HEK293 (cell line): ENCODE measurements around the gene PODXL2.

ENCODE experiments used
- CTCF ChIP-seq: fragments of 450-650 bp; formaldehyde crosslinking; IDR thresholded peaks from 2 replicates; pipeline ENCODE4 v1.5.1; 2016; ENCODE audit warnings: missing biosample characterization, missing genetic modification characterization
- ZNF175 ChIP-seq: fragments of 450-650 bp; formaldehyde crosslinking; IDR thresholded peaks from 2 replicates; pipeline ENCODE4 v1.5.1; 2016; ENCODE audit warnings: missing biosample characterization, missing genetic modification characterization

DNA sequence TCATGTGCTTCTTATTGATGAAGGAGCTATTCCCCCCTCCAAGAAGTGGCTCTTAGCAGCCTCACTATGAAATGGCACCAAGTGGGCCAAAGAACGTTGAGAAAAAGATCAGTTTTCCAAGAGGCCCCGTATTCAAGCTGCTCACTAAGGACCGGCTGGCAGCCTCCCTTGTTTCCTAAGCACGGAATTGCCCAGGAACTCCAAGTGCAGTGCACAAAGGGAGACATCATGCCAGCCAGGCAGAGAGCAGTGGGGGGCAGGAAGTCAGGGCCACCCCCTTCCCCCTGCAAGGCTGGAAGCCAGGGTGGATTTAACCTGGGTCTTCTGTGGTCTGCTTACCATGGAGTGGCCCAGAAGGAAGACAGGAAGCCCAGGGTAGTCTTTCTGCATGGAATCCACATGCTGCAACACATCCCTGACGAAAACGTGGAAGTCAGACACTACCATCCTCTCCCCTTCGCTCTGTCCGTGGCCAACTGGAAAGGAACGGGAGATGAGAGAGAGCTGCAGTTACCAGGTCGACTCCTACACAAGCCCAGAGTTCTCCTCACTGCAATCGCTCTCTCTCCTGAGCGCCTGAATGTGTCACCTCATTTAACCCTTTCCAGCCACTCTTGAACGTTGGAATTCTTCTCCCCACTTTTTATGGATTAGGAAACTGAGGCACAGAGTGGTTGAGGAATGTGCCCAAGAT is 93.3 kb downstream of the PODXL2 start:
- no peak for TF ChIP-seq CTCF (tag by site-specific recombination)
- no peak for TF ChIP-seq ZNF175 (tag by site-specific recombination)
